GF-D8 (cell line): ENCODE measurements around the gene IGFBP2.

Experiments
- DNase-seq: peaks from one replicate; lab custom pipeline; 2025; lab: John Stamatoyannopoulos, UW

The IGFBP2 gene

GRCh38 chr2:216636551-216637450 lies 3.6 kb downstream of the IGFBP2 start:
- DNase-seq, result no peak

GRCh38 chr2:216637472-216637871 lies 4.3 kb downstream of the IGFBP2 start:
- no peak for DNase-seq

DNA sequence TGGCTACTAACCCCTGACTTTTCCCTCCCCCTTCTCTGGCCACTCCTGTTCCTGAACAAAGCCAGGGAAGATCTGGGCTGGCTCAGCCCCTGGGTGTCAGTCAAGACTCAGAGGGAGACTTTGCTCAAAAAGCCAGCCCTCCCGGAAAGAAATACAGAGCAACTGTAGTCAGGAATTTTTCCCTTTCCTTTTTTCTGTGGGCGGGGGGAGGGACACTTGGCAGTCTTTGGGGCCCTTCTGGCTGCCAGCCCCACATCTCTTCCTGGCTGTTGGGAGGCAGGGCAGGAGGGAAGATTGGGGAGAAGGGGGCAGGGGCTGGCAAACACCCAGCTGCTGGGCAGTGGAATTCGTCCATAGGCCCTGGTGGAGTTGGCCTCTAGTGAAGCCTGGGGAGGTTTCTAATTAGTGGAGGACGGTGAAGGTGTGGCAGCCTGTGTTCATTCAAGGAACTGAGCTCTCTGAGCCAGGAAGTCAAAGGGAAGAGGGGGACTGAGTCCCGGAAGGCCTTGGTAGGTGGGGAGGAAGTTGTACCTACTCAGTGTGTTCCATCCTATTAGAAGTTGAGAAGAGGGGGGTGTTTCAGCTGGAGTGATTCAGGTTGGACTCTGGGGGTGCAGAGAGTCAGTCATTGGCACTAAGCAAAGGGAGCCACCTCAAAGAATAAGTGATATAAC lies 10.9 kb downstream of the IGFBP2 start:
- no peak for DNase-seq

DNA sequence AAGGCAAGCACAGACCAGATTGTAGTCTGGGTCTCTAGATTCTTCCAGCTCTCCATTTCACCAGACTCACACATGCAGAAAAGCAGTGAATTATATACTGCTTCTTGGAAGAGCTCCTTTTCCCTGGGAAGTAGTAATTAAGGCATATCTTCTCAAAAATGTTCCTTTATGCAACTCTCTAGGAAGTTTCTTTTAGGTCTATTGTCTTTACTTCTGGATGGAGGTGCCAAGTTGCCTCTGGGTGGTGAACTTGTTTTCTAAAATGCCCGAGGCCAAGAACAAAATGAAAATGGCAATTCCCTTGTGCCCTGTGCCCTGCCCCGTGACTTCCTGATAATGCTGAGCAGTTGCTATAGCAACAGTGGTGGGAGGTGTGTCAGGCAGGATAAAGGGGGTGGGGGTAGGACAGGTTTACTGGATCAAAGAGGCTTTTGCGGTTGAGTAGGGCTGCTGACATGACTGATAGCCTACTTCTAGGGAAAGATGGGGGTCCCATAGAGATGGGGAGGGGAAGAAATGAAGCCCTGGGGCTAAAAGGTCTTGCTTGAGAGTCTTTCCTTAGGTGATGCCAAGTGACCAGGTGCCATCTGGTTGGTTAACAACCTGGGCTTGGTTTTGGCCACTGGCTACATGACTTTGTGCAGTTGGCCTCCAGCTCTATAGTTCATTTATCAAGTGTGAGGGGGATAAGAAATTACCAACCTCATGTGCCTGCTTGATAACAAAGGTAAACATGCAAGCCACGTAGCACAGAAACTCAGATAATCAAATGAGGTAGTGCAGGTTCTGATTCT lies 11.8 kb downstream of the IGFBP2 start:
- DNase-seq, result no peak

GRCh38 chr2:216645636-216645950 lies 12.4 kb downstream of the IGFBP2 start:
- DNase-seq, result no peak

DNA sequence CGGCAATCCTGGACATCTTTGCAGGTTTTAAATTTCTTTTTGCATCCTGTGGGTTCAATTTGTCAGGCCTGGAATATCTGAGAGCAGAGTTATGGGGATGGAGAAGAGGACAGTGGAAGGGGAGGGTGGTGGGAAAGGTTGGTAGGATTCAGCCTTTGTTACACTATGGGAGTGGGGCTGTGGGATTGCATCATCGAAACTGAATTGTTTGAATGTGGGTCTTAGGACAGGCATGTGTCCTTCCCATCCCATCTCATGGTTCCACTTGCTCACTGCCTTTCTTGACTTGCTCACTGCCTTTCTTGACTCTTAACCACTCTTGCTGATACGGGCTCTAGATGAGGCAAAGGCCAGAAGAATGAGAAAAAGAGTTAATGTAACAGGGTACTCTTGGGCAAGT lies 12.9 kb downstream of the IGFBP2 start:
- no peak for DNase-seq

GRCh38 chr2:216648105-216648504 lies 14.9 kb downstream of the IGFBP2 start:
- no peak for DNase-seq

GRCh38 chr2:216649574-216649973 lies 16.4 kb downstream of the IGFBP2 start:
- no peak for DNase-seq

DNA sequence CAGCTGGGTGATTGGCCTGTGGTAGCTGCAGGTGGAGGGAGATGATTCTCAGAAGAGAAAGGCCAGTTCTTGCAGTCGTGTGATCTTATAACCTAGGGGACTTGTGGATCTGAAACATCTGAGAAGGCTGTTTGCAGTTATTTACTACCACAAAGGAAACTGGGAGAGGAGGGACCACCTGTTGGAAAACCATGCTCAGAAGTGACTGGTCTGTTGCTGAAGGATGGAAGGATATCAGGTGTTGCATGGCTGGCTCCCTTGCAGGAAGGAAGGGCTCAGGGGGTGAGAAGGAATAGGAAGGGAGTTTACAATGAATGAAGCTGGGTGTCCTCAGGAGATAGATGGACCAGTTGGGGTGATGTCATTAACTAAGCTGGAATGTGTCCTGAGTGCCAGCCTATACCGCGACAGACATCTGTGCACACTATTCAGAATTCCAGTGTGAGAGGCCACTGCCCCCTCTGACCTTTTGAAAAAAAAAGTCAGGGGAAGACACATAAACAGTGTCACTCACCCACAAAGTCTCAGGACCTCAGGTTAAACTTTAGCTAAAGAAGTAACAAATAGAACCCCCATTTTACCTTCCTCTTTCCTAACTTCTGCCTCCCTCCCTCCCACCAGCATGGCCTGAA lies 17.5 kb downstream of the IGFBP2 start:
- DNase-seq, result no peak

DNA sequence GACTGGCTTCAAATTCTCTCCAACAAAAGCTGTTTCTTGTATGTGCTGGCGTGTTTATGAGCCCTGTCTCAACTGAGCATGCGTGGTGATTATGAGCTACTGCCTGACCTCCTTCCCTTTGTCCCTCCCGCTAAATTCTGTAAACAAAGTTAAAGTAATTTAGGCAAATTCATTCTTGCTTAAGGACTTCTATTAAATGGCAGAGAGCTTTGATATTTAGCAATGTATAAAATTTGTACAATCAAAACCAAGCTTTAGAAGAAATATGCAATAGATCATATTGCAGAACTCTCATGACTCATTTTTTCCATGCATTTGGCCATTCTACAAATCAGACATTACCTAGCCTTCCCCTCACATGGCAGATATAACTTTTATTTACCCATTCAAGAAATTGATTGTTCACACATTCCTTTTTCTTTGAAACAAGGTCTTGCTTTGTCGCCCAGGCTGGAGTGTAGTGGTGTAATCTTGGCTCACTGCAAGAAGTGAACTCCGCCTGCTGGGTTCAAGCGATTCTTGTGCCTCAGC lies 18.2 kb downstream of the IGFBP2 start:
- DNase-seq, result no peak

- DNase-seq, result no peak
Measured at GRCh38 chr2:216652566-216652965, 19.3 kb downstream of the IGFBP2 start.

DNA sequence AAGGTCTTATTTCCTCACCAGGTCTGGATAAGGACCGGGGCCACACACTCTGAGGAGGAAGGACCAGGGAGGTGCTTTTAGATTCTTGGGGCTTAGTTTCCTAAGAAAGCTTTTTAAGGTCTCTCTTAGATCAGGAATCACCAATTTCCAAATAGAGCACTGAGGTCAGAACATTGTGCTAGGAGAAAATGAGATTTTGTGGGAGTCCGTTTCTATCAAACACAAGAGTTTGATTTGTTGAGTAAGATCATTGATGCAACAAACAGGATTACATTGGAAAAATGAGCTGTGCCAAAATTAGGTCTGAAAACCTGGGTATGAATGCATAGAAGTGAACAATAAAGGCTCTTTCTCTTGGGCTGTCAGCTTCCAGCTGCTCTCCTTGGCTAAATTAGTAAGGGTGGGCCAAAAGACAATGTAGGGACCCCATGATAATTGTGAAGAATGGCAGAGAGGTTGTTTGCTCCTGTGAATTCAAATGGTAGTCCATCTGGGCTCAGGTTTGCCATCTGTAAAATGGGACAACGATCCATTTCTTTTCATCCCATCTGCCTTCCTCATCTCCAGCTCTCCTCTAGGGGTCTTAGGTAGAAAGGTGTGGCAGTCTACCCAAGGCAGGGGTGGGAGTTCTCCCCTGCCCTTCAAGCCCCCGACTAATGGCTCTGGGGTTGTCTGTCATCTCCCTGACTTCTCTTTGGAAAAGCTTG lies 20.0 kb downstream of the IGFBP2 start:
- DNase-seq, result no peak

GRCh38 chr2:216653931-216654365 lies 20.7 kb downstream of the IGFBP2 start:
- DNase-seq, result no peak

GRCh38 chr2:216654528-216655052 lies 21.4 kb downstream of the IGFBP2 start:
- DNase-seq, result no peak

DNA sequence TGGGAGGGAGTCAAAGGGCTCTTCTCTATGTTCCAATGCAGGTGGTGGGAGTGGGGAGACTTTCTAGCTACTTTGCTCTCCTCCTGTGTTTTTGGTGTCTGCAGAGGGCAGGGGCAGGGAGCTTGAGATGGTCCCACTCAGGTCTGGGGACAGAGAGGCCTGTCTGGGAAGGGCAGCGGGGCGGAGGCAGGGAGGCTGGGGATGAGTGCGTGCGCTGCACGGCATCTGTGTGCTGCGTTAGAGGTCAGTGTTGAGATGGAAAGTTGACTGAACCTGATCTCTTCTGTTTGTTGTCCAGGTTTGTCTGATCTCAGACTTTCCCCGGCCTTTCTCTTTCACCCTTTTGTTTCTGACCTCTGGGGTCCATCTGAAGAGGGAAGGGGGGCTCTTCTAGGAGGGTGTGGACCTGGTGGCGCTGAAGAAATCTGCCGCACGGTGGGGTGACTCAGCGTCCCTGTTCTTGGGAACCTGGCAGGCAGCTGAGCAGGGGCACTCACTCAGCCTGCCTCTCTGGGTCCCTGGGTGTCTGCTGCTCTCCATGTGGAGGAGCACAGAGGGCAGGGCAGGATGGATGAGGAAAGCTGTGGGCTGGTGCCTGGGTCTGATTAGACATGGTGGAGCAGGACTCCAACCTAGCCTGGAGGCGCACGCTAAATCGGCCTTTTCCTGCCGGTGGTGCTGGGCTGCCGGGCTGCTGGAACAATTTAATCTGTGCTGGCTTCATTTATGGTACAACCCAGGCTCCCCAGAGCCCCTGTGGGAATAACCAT lies 24.1 kb downstream of the IGFBP2 start:
- no peak for DNase-seq

- no peak for DNase-seq
Measured at GRCh38 chr2:216657980-216658379, 24.8 kb downstream of the IGFBP2 start.

DNA sequence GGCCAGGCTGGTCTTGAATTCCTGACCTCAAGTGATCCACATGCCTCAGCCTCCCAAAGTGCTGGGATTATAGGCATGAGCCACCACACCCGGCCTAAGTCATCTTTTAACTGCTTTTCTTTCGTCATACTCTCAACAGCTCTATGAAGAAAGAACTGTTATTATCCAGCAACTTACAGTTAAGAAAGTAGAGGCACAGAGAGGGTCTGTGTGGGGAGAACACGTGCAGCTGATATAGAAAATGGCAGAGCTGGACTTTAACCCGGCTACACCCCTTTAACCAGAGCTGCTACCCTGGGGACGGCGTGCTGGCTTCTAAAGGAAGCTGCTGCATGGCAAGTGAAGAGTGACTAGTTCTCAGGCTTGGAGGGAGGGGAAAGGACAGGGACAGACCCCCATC lies 25.5 kb downstream of the IGFBP2 start:
- no peak for DNase-seq

- no peak for DNase-seq
Measured at GRCh38 chr2:216659276-216659675, 26.1 kb downstream of the IGFBP2 start.

GRCh38 chr2:216660496-216660895 lies 27.3 kb downstream of the IGFBP2 start:
- DNase-seq, result no peak

DNA sequence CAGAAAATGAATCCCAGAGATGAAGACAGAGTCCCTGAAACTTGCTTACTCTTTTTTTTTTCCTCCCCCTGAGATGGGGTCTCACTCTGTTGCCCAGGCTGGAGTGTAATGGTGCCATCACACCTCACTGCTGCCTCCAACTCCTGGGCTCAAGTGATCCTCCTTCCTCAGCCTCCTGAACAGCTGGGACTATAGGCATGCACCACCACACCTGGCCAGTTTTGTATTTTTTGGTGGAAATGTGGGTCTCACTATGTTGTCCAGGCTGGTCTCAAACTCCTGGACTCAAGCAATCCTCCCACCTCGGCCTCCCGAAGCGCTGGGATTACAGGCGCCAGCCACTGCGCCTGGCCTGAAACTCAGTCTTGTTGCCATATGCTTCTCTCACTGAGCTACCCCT lies 27.8 kb downstream of the IGFBP2 start:
- DNase-seq, result no peak
